Fibroblast of lung (primary cell): ENCODE data around the gene MACROD1. TPM values are rescaled to one million over a fixed set of nuclear protein-coding genes. Genes with fewer than 3 reads are reported as not detected.
"Not testable (repeated sequence)": the region's sequence is repeated elsewhere in the genome, so short reads cannot be mapped to it uniquely, and the experiment has no call there.

Experiments used
- DNase-seq, 2 donors: peaks; one replicate each; pipeline versions ENCODE4 v3.0.0 to v3.0.0-alpha.2; 2010; ENCODE audit warnings: low read depth in 2 of 2
- H2AFZ ChIP-seq: 2 replicates; pipeline ENCODE4 v1.5.1; 2012; ENCODE audit warnings: low read length, control low read depth, inconsistent platforms
- H3K27ac ChIP-seq: 2 replicates; pipeline ENCODE4 v1.5.1; 2011; ENCODE audit warnings: low read length, control low read depth; ENCODE audit not compliant: insufficient read depth
- H3K27me3 ChIP-seq: 2 replicates; pipeline ENCODE4 v1.5.1; 2011; ENCODE audit warnings: mild to moderate bottlenecking, low read length; ENCODE audit not compliant: control insufficient read depth, insufficient read depth
- H3K36me3 ChIP-seq: 2 replicates; pipeline ENCODE4 v1.5.1; 2011; ENCODE audit warnings: low read length; ENCODE audit not compliant: control insufficient read depth, insufficient read depth
- H3K4me1 ChIP-seq: 2 replicates; pipeline ENCODE4 v1.5.1; 2011; ENCODE audit warnings: low read length; ENCODE audit not compliant: control insufficient read depth, insufficient read depth; ENCODE audit errors: extremely low read depth
- H3K4me2 ChIP-seq: 2 replicates; pipeline ENCODE4 v1.5.1; 2011; ENCODE audit warnings: low read length, control low read depth; ENCODE audit not compliant: insufficient read depth; ENCODE audit errors: extremely low read depth
- H3K4me3 ChIP-seq, 4 experiments: fragments of 200-600 bp in 1 of 4; sonication (generic) in 1 of 4; replicated peaks in 1 of 4; 2 replicates each; pipeline ENCODE4 v1.5.1; 2011 to 2016; ENCODE audit warnings: low read length in 4 of 4, low read depth in 3 of 4, mild to moderate bottlenecking in 3 of 4, control low read depth in 2 of 4, inconsistent platforms in 1 of 4, mixed read lengths in 1 of 4; ENCODE audit not compliant: insufficient read depth in 1 of 4; ENCODE audit errors: control extremely low read depth in 1 of 4
- H3K79me2 ChIP-seq: 2 replicates; pipeline ENCODE4 v1.5.1; 2012; ENCODE audit warnings: mild to moderate bottlenecking, low read length, inconsistent platforms; ENCODE audit not compliant: control insufficient read depth, insufficient read depth
- H3K9ac ChIP-seq: 2 replicates; pipeline ENCODE4 v1.5.1; 2011; ENCODE audit warnings: mild to moderate bottlenecking, low read length, control low read depth; ENCODE audit not compliant: insufficient read depth
- H3K9me3 ChIP-seq: 2 replicates; pipeline ENCODE4 v1.5.1; 2012; ENCODE audit warnings: low read depth, low read length; ENCODE audit not compliant: control insufficient read depth, insufficient read depth
- H4K20me1 ChIP-seq: 2 replicates; pipeline ENCODE4 v1.5.1; 2011; ENCODE audit warnings: low read length; ENCODE audit not compliant: control insufficient read depth, insufficient read depth; ENCODE audit errors: extremely low read depth
- CTCF ChIP-seq, 2 donors: IDR thresholded peaks in 1 of 2; conservative IDR thresholded peaks in 1 of 2; 1 replicate in 1 of 2; 2 replicates in 1 of 2; pipeline ENCODE4 v1.5.1; 2011 to 2012; ENCODE audit warnings: low read length in 2 of 2, control low read depth in 1 of 2, inconsistent platforms in 1 of 2, low read depth in 1 of 2, mild to moderate bottlenecking in 1 of 2
- EZH2 ChIP-seq: IDR thresholded peaks from 2 replicates; pipeline ENCODE4 v1.5.1; 2012; ENCODE audit warnings: low read length, control low read depth, mild to moderate bottlenecking; ENCODE audit errors: missing control alignments
- polyA plus RNA-seq, 2 donors: library from polyadenylated mRNA; depleted of rRNA in 1 of 2; stranded (reverse) in 1 of 2; unstranded in 1 of 2; fragments of >200 nt; gene quantifications; 2 replicates each; pipeline ENCODE4 v1.2.1, GENCODE V29; 2011 to 2012; ENCODE audit warnings: missing spikeins in 1 of 2
- total RNA-seq: library from RNA; depleted of rRNA; stranded (reverse); fragments of >200 nt; gene quantifications from 2 replicates; pipeline ENCODE4 v1.2.1, GENCODE V29; 2014

Gene MACROD1
- total and polyA plus RNA-seq, 2 donors (not counting 1 experiment from before 2014, with no cell fraction given), result 8.8 to 24.8 TPM

GRCh38 chr11:64049509-64049908, 116.4 kb downstream of the MACROD1 start:
- Histone ChIP-seq H3K9me3 (no peaks in the 10 kb centered on the region), H2AFZ (no peak overlapping the region), H3K27me3 (no peaks in the 10 kb centered on the region), H3K9ac (no peak overlapping the region), H3K79me2 (no peaks in the 10 kb centered on the region), H3K4me3 (no peak overlapping the region), H4K20me1 (no peaks in the 10 kb centered on the region), H3K4me1 (no peaks in the 10 kb centered on the region), H3K4me2 (no peak overlapping the region), H3K27ac (no peak overlapping the region), H3K36me3 (no peaks in the 10 kb centered on the region)
- TF ChIP-seq CTCF (conservative IDR thresholded peaks at IDR 0.05 in 1 of 2, IDR thresholded peaks at IDR 0.05 in 1 of 2; ENCODE audit: low read depth in 1 of 2, low read length in 2 of 2) (no peak), EZH2 (no peak)
- no peak for DNase-seq

- Histone ChIP-seq H3K4me3 (no peak overlapping the region), H3K36me3 (no peaks in the 10 kb centered on the region), H3K27me3 (no peaks in the 10 kb centered on the region), H3K4me1 (no peaks in the 10 kb centered on the region), H3K27ac (no peak overlapping the region), H3K9me3 (no peaks in the 10 kb centered on the region), H4K20me1 (no peaks in the 10 kb centered on the region), H3K9ac (no peak overlapping the region), H3K79me2 (no peaks in the 10 kb centered on the region), H2AFZ (no peak overlapping the region), H3K4me2 (no peak overlapping the region)
- DNase-seq, result no peak
- TF ChIP-seq EZH2, result no peak
- no peak for TF ChIP-seq CTCF (conservative IDR thresholded peaks at IDR 0.05 in 1 of 2, IDR thresholded peaks at IDR 0.05 in 1 of 2; ENCODE audit: low read depth in 1 of 2, low read length in 2 of 2)
Measured at GRCh38 chr11:64048042-64048854, 117.7 kb downstream of the MACROD1 start.

GRCh38 chr11:64047373-64047772, 118.5 kb downstream of the MACROD1 start:
- not testable (repeated sequence) for H3K9me3 ChIP-seq, H3K4me3 ChIP-seq, DNase-seq, H4K20me1 ChIP-seq, H3K79me2 ChIP-seq, H3K9ac ChIP-seq, H2AFZ ChIP-seq, H3K4me1 ChIP-seq, H3K27ac ChIP-seq, H3K4me2 ChIP-seq, H3K27me3 ChIP-seq, H3K36me3 ChIP-seq
